GM10248 (cell line): ENCODE measurements around the gene PADI2.

ENCODE experiments used
- CTCF ChIA-PET: fragments of 300-600 bp; sonication (Branson Sonifier 250); formaldehyde crosslinking; extraction: SDS; loops from one replicate; lab custom pipeline; 2021; ENCODE audit warnings: antibody characterized with exemption; lab: Yijun Ruan, JAX
- POLR2A ChIA-PET: fragments of 350-650 bp; sonication (Branson Sonifier 250); formaldehyde crosslinking; extraction: SDS; loops from one replicate; lab custom pipeline; 2020; ENCODE audit warnings: antibody characterized with exemption; lab: Yijun Ruan, JAX
- DNase-seq: peaks from one replicate; pipeline ENCODE4 v3.0.0; 2012; ENCODE audit errors: extremely low spot score
- TF ChIP-seq, protein P1 (sequence below): IDR thresholded peaks from 2 replicates; pipeline ENCODE4 v1.5.1; 2012; ENCODE audit warnings: mild to moderate bottlenecking, low read depth; ENCODE audit errors: extremely low read depth, missing control alignments, control extremely low read depth

The PADI2 gene

GRCh38 chr1:17061892-17062291 lies 57.4 kb downstream of the PADI2 start:
- ChIA-PET POLR2A (no interaction called here), CTCF (interaction anchor here (1.3 to 2.9 kb wide), 3 partner anchors 14 to 345 kb away, joined by 3 to 18 read pairs (median 5); no protein-coding TSS in a partner anchor)
- TF ChIP-seq, protein P1, sequence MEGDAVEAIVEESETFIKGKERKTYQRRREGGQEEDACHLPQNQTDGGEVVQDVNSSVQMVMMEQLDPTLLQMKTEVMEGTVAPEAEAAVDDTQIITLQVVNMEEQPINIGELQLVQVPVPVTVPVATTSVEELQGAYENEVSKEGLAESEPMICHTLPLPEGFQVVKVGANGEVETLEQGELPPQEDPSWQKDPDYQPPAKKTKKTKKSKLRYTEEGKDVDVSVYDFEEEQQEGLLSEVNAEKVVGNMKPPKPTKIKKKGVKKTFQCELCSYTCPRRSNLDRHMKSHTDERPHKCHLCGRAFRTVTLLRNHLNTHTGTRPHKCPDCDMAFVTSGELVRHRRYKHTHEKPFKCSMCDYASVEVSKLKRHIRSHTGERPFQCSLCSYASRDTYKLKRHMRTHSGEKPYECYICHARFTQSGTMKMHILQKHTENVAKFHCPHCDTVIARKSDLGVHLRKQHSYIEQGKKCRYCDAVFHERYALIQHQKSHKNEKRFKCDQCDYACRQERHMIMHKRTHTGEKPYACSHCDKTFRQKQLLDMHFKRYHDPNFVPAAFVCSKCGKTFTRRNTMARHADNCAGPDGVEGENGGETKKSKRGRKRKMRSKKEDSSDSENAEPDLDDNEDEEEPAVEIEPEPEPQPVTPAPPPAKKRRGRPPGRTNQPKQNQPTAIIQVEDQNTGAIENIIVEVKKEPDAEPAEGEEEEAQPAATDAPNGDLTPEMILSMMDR, result no peak
- no peak for DNase-seq

DNA sequence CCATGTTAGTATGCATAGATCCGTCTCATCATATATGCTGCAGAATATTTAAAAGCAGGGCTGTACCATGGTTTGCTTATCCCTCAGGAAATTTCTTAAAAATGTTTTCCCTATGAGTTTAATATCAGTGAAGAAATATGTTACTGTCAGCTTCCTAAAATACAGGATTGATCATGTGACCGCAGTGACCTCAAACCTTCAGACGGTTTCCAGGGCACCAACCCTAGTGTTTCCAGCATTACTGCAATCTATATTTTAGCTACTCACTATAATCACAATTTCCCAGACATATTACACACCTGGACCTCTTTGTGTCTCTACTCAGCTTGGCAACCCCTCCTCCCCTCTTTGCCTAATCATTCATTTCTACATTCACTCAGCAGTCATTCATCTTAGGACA lies 57.8 kb downstream of the PADI2 start:
- POLR2A ChIA-PET, result no interaction called here
- TF ChIP-seq, protein P1, result no peak
- CTCF ChIA-PET, result interaction anchor here (1.3 to 2.9 kb wide), 4 partner anchors 14 to 345 kb away, joined by 3 to 18 read pairs (median 5); no protein-coding TSS in a partner anchor
- no peak for DNase-seq

- no peak for DNase-seq
- ChIA-PET CTCF (interaction anchor here (0.8 to 2.9 kb wide), 8 partner anchors 15 to 346 kb away, joined by 3 to 18 read pairs (median 4); partner anchors contain the start of gene PADI3), POLR2A (no interaction called here)
- TF ChIP-seq, protein P1, result no peak
Observed at GRCh38 chr1:17060306-17060749, 58.9 kb downstream of the PADI2 start.

DNA sequence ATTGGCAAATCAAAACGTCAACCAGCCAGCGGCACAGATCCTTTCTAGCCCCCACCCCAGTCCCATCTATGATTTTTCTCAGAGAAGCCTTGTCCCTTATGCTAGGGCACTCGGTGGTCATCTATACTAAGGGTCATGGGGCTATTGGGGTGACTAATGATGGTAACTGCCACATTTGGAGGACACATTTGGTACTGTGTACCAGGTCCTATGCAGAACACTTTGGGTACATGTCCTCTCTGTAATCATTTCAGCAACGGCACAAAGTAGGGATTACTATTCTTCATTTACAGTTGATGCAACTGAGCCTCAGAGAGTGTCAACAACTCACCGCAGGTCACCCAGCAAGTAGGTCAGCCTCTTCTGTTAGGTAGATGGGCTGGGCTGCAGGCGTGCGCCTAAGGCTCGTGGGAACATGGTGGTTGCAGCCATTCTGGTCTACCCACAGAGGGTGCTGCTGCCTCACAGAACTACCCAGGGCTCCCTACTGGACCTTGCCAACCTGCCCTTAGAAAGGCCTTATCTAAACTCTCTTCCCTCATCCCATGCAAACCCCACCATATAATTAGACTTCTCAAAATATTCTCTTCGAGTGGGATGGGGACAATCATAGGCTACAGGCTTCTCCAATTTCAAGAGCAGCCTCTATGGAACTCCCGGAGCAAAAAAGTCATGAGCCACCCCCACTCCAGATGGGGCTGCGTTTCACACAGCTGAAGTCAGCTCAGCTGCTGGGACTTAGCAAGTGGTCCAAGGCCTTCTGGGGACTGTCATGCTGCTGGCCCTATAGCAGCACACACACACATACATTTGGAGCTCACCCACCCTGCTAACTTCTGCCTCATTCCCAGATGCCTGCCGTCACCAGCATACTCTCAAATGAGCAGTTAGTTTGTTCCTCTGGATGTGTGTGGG lies 59.6 kb downstream of the PADI2 start:
- peak; percentile 71 for DNase-seq
- TF ChIP-seq, protein P1, result peak; percentile 76
- CTCF ChIA-PET, result interaction anchor here (0.8 to 2.9 kb wide), 7 partner anchors 16 to 212 kb away, joined by 3 to 18 read pairs (median 4); partner anchors contain the start of gene PADI3
- POLR2A ChIA-PET, result no interaction called here

- TF ChIP-seq, protein P1, result no peak
- ChIA-PET CTCF (interaction anchor here (0.9 to 2.6 kb wide), 3 partner anchors 95 to 279 kb away, joined by 3 to 10 read pairs (median 3); no protein-coding TSS in a partner anchor), POLR2A (no interaction called here)
- no peak for DNase-seq
Observed at GRCh38 chr1:17056551-17056950, 62.7 kb downstream of the PADI2 start.

DNA sequence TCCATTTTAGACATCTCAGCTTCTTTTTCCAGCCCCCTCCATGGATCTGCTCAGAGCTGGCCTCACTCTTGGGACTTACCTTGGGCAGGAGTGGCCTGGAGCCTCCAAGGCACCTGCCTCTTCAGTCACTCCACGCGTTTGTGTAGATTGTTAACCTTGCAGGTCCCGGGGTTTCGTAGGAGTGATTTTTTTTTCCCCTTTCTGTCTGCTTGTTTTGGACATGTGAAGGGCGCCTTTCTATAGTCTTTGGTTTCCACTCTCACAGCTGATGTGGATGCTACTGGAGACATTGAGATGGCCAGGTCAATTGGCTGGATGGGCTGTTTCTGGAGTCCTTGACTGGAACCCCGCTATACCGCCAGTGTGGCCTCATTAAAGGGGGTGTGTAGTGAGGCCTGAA lies 63.5 kb downstream of the PADI2 start:
- DNase-seq, result no peak
- CTCF ChIA-PET, result interaction anchor here (1.4 kb wide), 1 partner anchor 182 kb away, joined by 4 read pairs; no protein-coding TSS in a partner anchor
- POLR2A ChIA-PET, result no interaction called here
- TF ChIP-seq, protein P1, result no peak
